Measurements from ENCODE around the gene TAAR1.
"Not testable (repeated sequence)": the region's sequence is repeated elsewhere in the genome, so short reads cannot be mapped to it uniquely, and the experiment has no call there.

TAAR1 gene

DNA sequence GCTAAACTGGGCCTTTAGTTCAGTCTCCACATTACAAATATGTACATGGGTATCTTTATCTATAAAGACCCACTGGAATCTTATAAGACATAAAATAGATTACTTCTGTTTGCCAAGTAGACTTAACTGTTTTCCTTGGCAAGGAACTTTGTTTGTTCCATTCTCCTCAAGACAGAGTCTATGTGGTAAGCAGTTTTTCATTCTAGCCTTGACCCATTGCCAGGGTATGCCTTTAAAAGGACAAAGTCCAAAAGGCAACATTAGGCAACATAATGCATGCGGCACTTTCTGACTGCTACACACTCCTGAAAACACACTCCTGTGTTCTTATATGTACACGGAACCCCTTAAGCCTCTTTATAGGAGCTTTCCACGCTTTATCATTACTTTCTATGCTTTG, 34.5 kb upstream of the TAAR1 start:
- no peak for DNase-seq (ENCODE audit: extremely low spot score)
- ChIA-PET CTCF (no interaction called here), POLR2A (no interaction called here)
- TF ChIP-seq ARNT (IDR thresholded peaks at IDR 0.05) = no peak
- no peak for TF ChIP-seq FOXA1 (IDR thresholded peaks at IDR 0.05)
- no peak for TF ChIP-seq SP1 (IDR thresholded peaks at IDR 0.05)
- TF ChIP-seq, protein P1, sequence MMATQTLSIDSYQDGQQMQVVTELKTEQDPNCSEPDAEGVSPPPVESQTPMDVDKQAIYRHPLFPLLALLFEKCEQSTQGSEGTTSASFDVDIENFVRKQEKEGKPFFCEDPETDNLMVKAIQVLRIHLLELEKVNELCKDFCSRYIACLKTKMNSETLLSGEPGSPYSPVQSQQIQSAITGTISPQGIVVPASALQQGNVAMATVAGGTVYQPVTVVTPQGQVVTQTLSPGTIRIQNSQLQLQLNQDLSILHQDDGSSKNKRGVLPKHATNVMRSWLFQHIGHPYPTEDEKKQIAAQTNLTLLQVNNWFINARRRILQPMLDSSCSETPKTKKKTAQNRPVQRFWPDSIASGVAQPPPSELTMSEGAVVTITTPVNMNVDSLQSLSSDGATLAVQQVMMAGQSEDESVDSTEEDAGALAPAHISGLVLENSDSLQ (IDR thresholded peaks at IDR 0.05) = no peak
- TF ChIP-seq LEF1 (IDR thresholded peaks at IDR 0.05; ENCODE audit: borderline replicate concordance) = no peak
- TF ChIP-seq HDGF (IDR thresholded peaks at IDR 0.05; ENCODE audit: borderline replicate concordance) = no peak
- TF ChIP-seq ELF4 (IDR thresholded peaks at IDR 0.05) = no peak
- no peak for TF ChIP-seq SUZ12 (IDR thresholded peaks at IDR 0.05)
- TF ChIP-seq FOXK2 (IDR thresholded peaks at IDR 0.05) = no peak
- no peak for TF ChIP-seq FOXM1 (IDR thresholded peaks at IDR 0.05; ENCODE audit: borderline replicate concordance)
- TF ChIP-seq ZNF384 (IDR thresholded peaks at IDR 0.05) = no peak
- TF ChIP-seq BHLHE40 (IDR thresholded peaks at IDR 0.05; ENCODE audit: borderline replicate concordance) = no peak
- TF ChIP-seq L3MBTL2 (conservative IDR thresholded peaks at IDR 0.05) = no peak
- TF ChIP-seq TARDBP (IDR thresholded peaks at IDR 0.05) = no peak
- no peak for TF ChIP-seq NFRKB (IDR thresholded peaks at IDR 0.05)
- TF ChIP-seq CTBP1 (IDR thresholded peaks at IDR 0.05; ENCODE audit: borderline replicate concordance) = no peak

DNA sequence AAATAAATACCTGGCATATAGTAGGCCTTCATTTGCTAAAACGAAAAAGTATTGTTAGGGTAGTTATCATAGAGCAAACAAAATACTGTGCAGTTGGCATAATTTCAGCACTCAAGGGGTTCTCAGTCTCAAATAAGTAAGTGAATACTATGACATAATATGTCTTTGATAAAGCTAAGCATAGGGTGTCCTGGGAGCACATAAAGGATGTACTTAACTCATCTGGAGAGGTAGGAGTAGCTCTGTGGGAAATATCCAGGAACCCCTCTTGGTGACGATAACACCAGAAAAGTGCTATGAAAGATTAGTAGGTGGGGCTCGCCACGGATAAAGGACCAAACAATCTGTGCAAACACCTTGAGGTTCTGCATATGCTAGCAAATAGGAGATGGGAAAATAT, 31.7 kb upstream of the TAAR1 start:
- no peak for TF ChIP-seq L3MBTL2 (conservative IDR thresholded peaks at IDR 0.05)
- no peak for TF ChIP-seq NFRKB (IDR thresholded peaks at IDR 0.05)
- no peak for TF ChIP-seq SUZ12 (IDR thresholded peaks at IDR 0.05)
- no peak for TF ChIP-seq CTBP1 (IDR thresholded peaks at IDR 0.05; ENCODE audit: borderline replicate concordance)
- TF ChIP-seq, protein P1 (IDR thresholded peaks at IDR 0.05) = no peak
- no peak for TF ChIP-seq FOXK2 (IDR thresholded peaks at IDR 0.05)
- TF ChIP-seq HDGF (IDR thresholded peaks at IDR 0.05; ENCODE audit: borderline replicate concordance) = no peak
- TF ChIP-seq ZNF384 (IDR thresholded peaks at IDR 0.05) = no peak
- no peak for TF ChIP-seq FOXM1 (IDR thresholded peaks at IDR 0.05; ENCODE audit: borderline replicate concordance)
- TF ChIP-seq FOXA1 (IDR thresholded peaks at IDR 0.05) = no peak
- no peak for TF ChIP-seq ARNT (IDR thresholded peaks at IDR 0.05)
- TF ChIP-seq BHLHE40 (IDR thresholded peaks at IDR 0.05; ENCODE audit: borderline replicate concordance) = no peak
- TF ChIP-seq LEF1 (IDR thresholded peaks at IDR 0.05; ENCODE audit: borderline replicate concordance) = no peak
- TF ChIP-seq TARDBP (IDR thresholded peaks at IDR 0.05) = no peak
- TF ChIP-seq SP1 (IDR thresholded peaks at IDR 0.05) = no peak
- TF ChIP-seq ELF4 (IDR thresholded peaks at IDR 0.05) = no peak
- no peak for DNase-seq (ENCODE audit: extremely low spot score)
- ChIA-PET CTCF (no interaction called here), POLR2A (no interaction called here)

DNA sequence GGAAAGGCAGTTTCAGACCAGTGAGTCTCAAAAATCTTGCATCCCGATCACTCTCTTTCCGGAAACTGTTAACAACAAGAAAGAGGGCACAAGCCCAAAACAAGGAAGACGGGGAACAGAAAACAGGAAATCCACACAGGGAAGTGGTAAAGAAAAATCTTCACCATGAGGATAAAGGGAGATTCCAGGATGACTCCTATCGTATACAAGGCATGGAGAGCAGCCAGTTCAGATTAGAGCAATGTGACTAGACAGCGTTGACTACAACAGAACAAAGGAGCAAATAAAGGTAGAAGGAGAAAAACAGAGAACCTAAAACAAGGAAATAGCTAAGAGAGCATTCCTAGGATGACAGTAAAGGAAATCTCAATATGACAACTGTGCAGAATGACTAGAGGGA, 28.3 kb upstream of the TAAR1 start:
- DNase-seq (ENCODE audit: extremely low spot score) = no peak
- TF ChIP-seq ELF4 (IDR thresholded peaks at IDR 0.05) (no peak), CTBP1 (IDR thresholded peaks at IDR 0.05; ENCODE audit: borderline replicate concordance) (no peak), LEF1 (IDR thresholded peaks at IDR 0.05; ENCODE audit: borderline replicate concordance) (no peak), SP1 (IDR thresholded peaks at IDR 0.05) (no peak), ARNT (IDR thresholded peaks at IDR 0.05) (no peak), TARDBP (IDR thresholded peaks at IDR 0.05) (no peak), FOXM1 (IDR thresholded peaks at IDR 0.05; ENCODE audit: borderline replicate concordance) (no peak), SUZ12 (IDR thresholded peaks at IDR 0.05) (no peak), L3MBTL2 (conservative IDR thresholded peaks at IDR 0.05) (no peak), HDGF (IDR thresholded peaks at IDR 0.05; ENCODE audit: borderline replicate concordance) (no peak), NFRKB (IDR thresholded peaks at IDR 0.05) (no peak), BHLHE40 (IDR thresholded peaks at IDR 0.05; ENCODE audit: borderline replicate concordance) (no peak), FOXK2 (IDR thresholded peaks at IDR 0.05) (no peak)
- TF ChIP-seq, protein P1 (IDR thresholded peaks at IDR 0.05) = no peak
- CTCF ChIA-PET = no interaction called here
- POLR2A ChIA-PET = no interaction called here

DNA sequence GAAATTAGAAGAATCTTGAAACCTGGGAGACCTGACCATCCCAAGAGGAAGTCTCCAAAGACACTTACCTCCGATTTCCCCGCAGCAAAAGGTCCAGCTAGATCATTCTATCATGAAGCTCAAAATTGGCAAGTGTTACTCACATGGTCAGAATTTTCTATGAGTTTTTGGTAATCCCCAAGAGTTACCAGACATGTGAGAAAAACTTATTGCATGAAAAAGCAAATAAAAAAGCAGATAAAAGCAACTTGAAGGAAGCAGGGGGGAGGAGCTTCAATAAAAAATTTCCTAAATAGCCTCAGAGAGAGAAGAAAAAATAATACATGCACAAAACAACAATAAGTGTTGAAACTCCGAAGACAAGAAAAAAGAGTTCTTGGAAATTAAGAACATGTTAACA, 27.5 kb upstream of the TAAR1 start:
- ChIA-PET CTCF (no interaction called here), POLR2A (no interaction called here)
- DNase-seq (ENCODE audit: extremely low spot score) = no peak
- TF ChIP-seq CTBP1 (IDR thresholded peaks at IDR 0.05; ENCODE audit: borderline replicate concordance) (no peak), L3MBTL2 (conservative IDR thresholded peaks at IDR 0.05) (no peak), TARDBP (IDR thresholded peaks at IDR 0.05) (no peak)

DNA sequence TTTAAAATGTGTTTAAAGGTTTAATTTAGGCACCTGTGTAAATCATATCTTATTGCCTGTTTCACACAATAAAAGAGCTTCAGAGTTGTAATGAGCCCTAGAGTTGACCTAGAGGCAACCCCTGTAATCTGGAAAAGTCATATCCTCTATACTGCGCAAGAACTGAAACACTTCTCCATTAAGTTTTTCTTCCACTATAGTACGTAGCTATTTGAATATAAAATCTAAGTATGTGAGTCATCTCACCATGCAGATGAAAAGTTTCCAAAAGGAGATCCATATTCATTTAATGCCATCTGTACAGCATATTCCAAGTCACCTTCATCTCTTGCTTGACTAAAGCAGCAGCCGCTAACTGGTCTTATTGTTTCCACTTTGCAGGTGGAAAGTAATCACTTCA, 26.0 kb upstream of the TAAR1 start:
- no peak for TF ChIP-seq CTBP1 (IDR thresholded peaks at IDR 0.05; ENCODE audit: borderline replicate concordance)
- no peak for TF ChIP-seq TARDBP (IDR thresholded peaks at IDR 0.05)
- no peak for TF ChIP-seq ELF4 (IDR thresholded peaks at IDR 0.05)
- TF ChIP-seq ARNT (IDR thresholded peaks at IDR 0.05) = no peak
- TF ChIP-seq FOXA1 (IDR thresholded peaks at IDR 0.05) = no peak
- POLR2A ChIA-PET = no interaction called here
- CTCF ChIA-PET = no interaction called here
- no peak for DNase-seq (ENCODE audit: extremely low spot score)

DNA sequence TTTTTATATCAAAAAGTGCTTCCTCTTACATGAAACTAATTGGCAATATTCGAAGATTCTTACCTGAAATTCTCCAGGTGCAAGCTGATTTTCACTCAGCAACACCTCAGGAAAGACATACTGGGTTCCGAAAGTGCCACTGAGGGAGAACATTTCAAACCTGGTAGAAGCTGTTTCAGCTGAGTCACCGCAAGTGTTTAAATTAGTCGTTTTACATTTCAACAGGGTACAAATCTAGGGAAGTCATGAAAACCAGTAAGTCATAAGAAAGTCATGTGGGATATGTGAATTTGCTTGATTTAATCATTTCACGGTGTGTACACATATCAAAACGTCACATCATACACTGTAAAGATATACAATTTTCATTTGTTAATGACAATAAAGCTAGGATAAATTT, 25.3 kb upstream of the TAAR1 start:
- TF ChIP-seq FOXM1 (IDR thresholded peaks at IDR 0.05; ENCODE audit: borderline replicate concordance) = no peak
- TF ChIP-seq SUZ12 (IDR thresholded peaks at IDR 0.05) = no peak
- POLR2A ChIA-PET = no interaction called here
- CTCF ChIA-PET = no interaction called here
- DNase-seq (ENCODE audit: extremely low spot score) = no peak

DNA sequence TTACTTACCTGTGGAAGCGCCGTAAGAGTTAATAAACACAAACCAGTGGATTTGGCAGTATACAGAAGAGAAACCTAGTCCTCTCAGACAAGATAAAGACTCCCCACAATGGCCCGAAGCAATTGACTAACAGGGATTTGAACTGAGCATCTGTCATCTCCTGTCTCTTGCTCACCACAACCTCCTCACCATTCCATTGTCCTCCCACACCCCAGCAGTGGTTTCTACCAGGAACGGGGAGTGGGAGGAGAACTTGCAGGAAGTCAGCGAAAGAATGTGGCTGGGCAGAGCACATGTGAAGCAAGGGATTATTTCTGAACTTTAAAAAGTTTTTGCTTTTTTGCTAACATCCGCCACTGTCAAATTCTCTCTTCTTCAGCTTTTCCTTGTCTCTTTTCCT, 24.6 kb upstream of the TAAR1 start:
- DNase-seq (ENCODE audit: extremely low spot score) = no peak
- POLR2A ChIA-PET = no interaction called here

DNA sequence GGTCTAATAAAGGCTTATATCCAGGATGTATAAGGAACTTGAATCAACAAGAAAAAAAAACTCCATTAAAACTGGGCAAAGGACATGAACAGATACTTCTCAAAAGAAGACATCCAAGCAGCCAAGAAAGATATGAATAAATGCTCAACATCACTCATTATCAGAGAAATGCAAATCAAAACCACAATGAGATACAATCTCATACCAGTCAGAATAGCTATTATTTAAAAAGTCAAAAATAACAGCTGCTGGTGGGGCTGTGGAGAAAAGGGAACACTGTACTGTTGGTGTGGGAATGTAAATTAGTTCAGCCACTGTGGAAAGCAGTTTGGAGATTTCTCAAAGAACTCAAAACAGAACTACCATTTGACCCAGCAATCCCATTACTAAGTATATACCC, 20.1 kb upstream of the TAAR1 start:
- POLR2A ChIA-PET; DNase-seq (ENCODE audit: extremely low spot score); CTCF ChIA-PET: not testable (repeated sequence)

More for the DNA sequence above, 24.6 kb upstream of the TAAR1 start:
- no peak for TF ChIP-seq L3MBTL2 (conservative IDR thresholded peaks at IDR 0.05)
- CTCF ChIA-PET = no interaction called here
